Endothelial cell of umbilical vein (primary cell): Measurements from ENCODE around the gene CHN1. TPM values are rescaled to one million over a fixed set of nuclear protein-coding genes. Genes with fewer than 3 reads are reported as not detected.
A peak's percentile ranks its signal among the peaks of the same experiment; 100 is the strongest.

Source experiments
- BruUV-seq: library from RNA; stranded (reverse); fragments of 400-500 nt; replicated peaks from 2 replicates; lab custom pipeline; 2021; lab: Mats Ljungman, UMichigan
- CTCF ChIA-PET: fragments of 300-600, 350-600 bp; sonication (Branson Sonifier 250); formaldehyde crosslinking; loops from one replicate; lab custom pipeline; 2021; ENCODE audit warnings: antibody characterized with exemption, inconsistent platforms; lab: Charles Lee
- POLR2A ChIA-PET: fragments of 300-600, 350-600 bp; sonication (Branson Sonifier 250); formaldehyde crosslinking; loops from one replicate; lab custom pipeline; 2021; ENCODE audit warnings: antibody characterized with exemption, inconsistent platforms; lab: Charles Lee
- DNase-seq: peaks from one replicate; pipeline ENCODE4 v3.0.0-alpha.2; 2011; ENCODE audit warnings: low read depth, low spot score
- FAIRE-seq: peaks from 2 replicates; lab custom pipeline; 2011; peaks lifted over from hg19 to GRCh38; lab: Jason Lieb, UNC
- H2AFZ ChIP-seq: 2 replicates; pipeline ENCODE4 v1.6.0; 2012; ENCODE audit warnings: low read depth, low read length, control low read depth, inconsistent platforms
- H3K27ac ChIP-seq: 2 replicates; pipeline ENCODE4 v1.5.1; 2011; ENCODE audit warnings: low read depth, mild to moderate bottlenecking, control low read depth, low read length, moderate library complexity; ENCODE audit not compliant: insufficient read depth
- H3K27me3 ChIP-seq, 2 experiments: 2 replicates each; pipeline versions ENCODE4 v1.6.0 to v1.6.1; 2011; ENCODE audit warnings: low read length in 2 of 2, mixed read lengths in 1 of 2; ENCODE audit not compliant: control insufficient read depth in 2 of 2, insufficient read depth in 2 of 2
- H3K36me3 ChIP-seq, 2 experiments: 2 replicates in 1 of 2; 3 replicates in 1 of 2; pipeline ENCODE4 v1.5.1; 2011; ENCODE audit warnings: low read length in 2 of 2, mild to moderate bottlenecking in 1 of 2, moderate library complexity in 1 of 2; ENCODE audit not compliant: control insufficient read depth in 2 of 2, insufficient read depth in 2 of 2; ENCODE audit errors: extremely low read depth in 1 of 2
- H3K4me1 ChIP-seq: 3 replicates; pipeline ENCODE4 v1.5.1; 2011; ENCODE audit warnings: mild to moderate bottlenecking, low read length; ENCODE audit not compliant: control insufficient read depth, insufficient read depth; ENCODE audit errors: extremely low read depth
- H3K4me2 ChIP-seq: 2 replicates; pipeline ENCODE4 v1.6.1; 2011; ENCODE audit warnings: low read length, control low read depth, mixed read lengths; ENCODE audit not compliant: insufficient read depth
- H3K4me3 ChIP-seq, 3 experiments: fragments of 200-600 bp in 1 of 3; sonication (generic), shearing (Covaris generic) in 1 of 3; replicated peaks in 1 of 3; 2 replicates each; pipeline ENCODE4 v1.5.1; 2011 to 2016; ENCODE audit warnings: control low read depth in 3 of 3, low read length in 3 of 3, mild to moderate bottlenecking in 2 of 3, inconsistent platforms in 1 of 3, low read depth in 1 of 3, moderate library complexity in 1 of 3; ENCODE audit not compliant: insufficient read depth in 1 of 3
- H3K79me2 ChIP-seq: 2 replicates; pipeline ENCODE4 v1.6.0; 2012; ENCODE audit warnings: low read length, inconsistent platforms; ENCODE audit not compliant: control insufficient read depth, insufficient read depth
- H3K9ac ChIP-seq: replicated peaks from 2 replicates; pipeline ENCODE3; 2011; ENCODE audit warnings: low read length, control low read depth; ENCODE audit not compliant: insufficient read depth; ENCODE audit errors: extremely low read depth
- H3K9me1 ChIP-seq: replicated peaks from 3 replicates; pipeline ENCODE4 v1.6.0; 2011; ENCODE audit warnings: mild to moderate bottlenecking, low read length; ENCODE audit not compliant: control insufficient read depth, insufficient read depth; ENCODE audit errors: extremely low read depth
- H3K9me3 ChIP-seq: replicated peaks from 2 replicates; pipeline ENCODE4 v1.5.1; 2012; ENCODE audit warnings: low read length, inconsistent platforms; ENCODE audit not compliant: control insufficient read depth, insufficient read depth
- H4K20me1 ChIP-seq: replicated peaks from 2 replicates; pipeline ENCODE3; 2011; ENCODE audit warnings: mild to moderate bottlenecking, low read length; ENCODE audit not compliant: control insufficient read depth, insufficient read depth; ENCODE audit errors: extremely low read depth
- CTCF ChIP-seq, 2 donors: IDR thresholded peaks; 1 replicate in 1 of 2; 2 replicates in 1 of 2; pipeline ENCODE4 v1.5.1; 2011; ENCODE audit warnings: low read length in 2 of 2, mild to moderate bottlenecking in 2 of 2, moderate library complexity in 2 of 2, control low read depth in 1 of 2, inconsistent platforms in 1 of 2, low read depth in 1 of 2; ENCODE audit not compliant: insufficient read depth in 1 of 2; ENCODE audit errors: extremely low read depth in 1 of 2
- FOS ChIP-seq: IDR thresholded peaks from 2 replicates; pipeline ENCODE4 v1.6.1; 2011; ENCODE audit warnings: mild to moderate bottlenecking, low read length, moderate library complexity, borderline replicate concordance; ENCODE audit not compliant: insufficient read depth
- JUN ChIP-seq: IDR thresholded peaks from 2 replicates; pipeline ENCODE4 v1.6.1; 2011; ENCODE audit warnings: borderline replicate concordance, low read depth; ENCODE audit not compliant: insufficient read length, insufficient read depth
- MAX ChIP-seq: IDR thresholded peaks from 2 replicates; pipeline ENCODE4 v1.6.1; 2011; ENCODE audit not compliant: insufficient read depth, insufficient read length
- POLR2A ChIP-seq: IDR thresholded peaks from 2 replicates; pipeline ENCODE4 v1.6.1; 2012; ENCODE audit warnings: low read depth, mild to moderate bottlenecking, control low read depth, low read length
- POLR2AphosphoS5 ChIP-seq: IDR thresholded peaks from 2 replicates; pipeline ENCODE4 v1.6.1; 2012; ENCODE audit warnings: low read depth, mild to moderate bottlenecking, control low read depth, low read length, moderate library complexity; ENCODE audit not compliant: insufficient read depth
- dilution Hi-C: fragments of 300-500 bp; cut with MboI; formaldehyde crosslinking; loops from one replicate; pipeline ENCODE4 v1.15.0; 2019; ENCODE audit warnings: low sequenced_read_pairs; ENCODE audit not compliant: extremely low pct_ligation_motif_present
- intact Hi-C: fragments of 100-400 bp; cut with micrococcal nuclease; formaldehyde crosslinking; loops from one replicate; pipeline ENCODE4 v1.10.0; 2022
- polyA plus RNA-seq, 4 experiments: library from polyadenylated mRNA; depleted of rRNA in 3 of 4; stranded (reverse) in 3 of 4; unstranded in 1 of 4; fragments of >200 nt; gene quantifications; 2 replicates each; pipeline versions ENCODE4 v1.2.1 to v1.2.3, GENCODE V29; 2011 to 2012; ENCODE audit warnings: missing spikeins in 1 of 4
- total RNA-seq: library from RNA; stranded (reverse); gene quantifications from 2 replicates; pipeline ENCODE4 v1.2.3, GENCODE V29; 2021

The CHN1 gene
- total and polyA plus RNA-seq, 2 donors (not counting 3 experiments of a cell fraction or from before 2014, with no cell fraction given), result 23.3 to 24.9 TPM

- Histone ChIP-seq H3K79me2 (no peaks in the 10 kb centered on the region), H3K27me3 (no peaks in the 10 kb centered on the region), H3K9me3 (no peaks in the 10 kb centered on the region), H3K4me2 (peak overlapping the region; percentile 44), H3K4me3 (peak overlapping the region in 1 of 3 experiments; percentile 6), H3K9ac (peak overlapping the region; percentile 67), H3K9me1 (no peaks in the 10 kb centered on the region), H3K36me3 (peaks cover 0 to 1% of the 10 kb centered on the region in 2 experiments), H3K27ac (peak overlapping the region; percentile 93), H3K4me1 (peaks cover 35% of the 10 kb centered on the region), H4K20me1 (no peaks in the 10 kb centered on the region), H2AFZ (peak overlapping the region; percentile 90)
- dilution Hi-C loops, result no loop called here
- ChIA-PET CTCF (interaction anchor here (0.7 to 3.5 kb wide), 13 partner anchors 9 to 162 kb away, joined by 3 to 28 read pairs (median 6); no protein-coding TSS in a partner anchor), POLR2A (interaction anchor here (0.9 kb wide), 1 partner anchor 10 kb away, joined by 4 read pairs; no protein-coding TSS in a partner anchor)
- FAIRE-seq, result peak; percentile 75
- TSS peak; percentile 52 for BruUV-seq
- peak; percentile 82 for DNase-seq
- intact Hi-C loops, result loop anchor here (2.0 to 5.0 kb wide), 3 partner anchors 50 to 163 kb away; no protein-coding TSS in a partner anchor
- TF ChIP-seq POLR2AphosphoS5 (peak; percentile 32), FOS (peak; percentile 59), CTCF (IDR thresholded peaks at IDR 0.05; ENCODE audit: extremely low read depth in 1 of 2, insufficient read depth in 1 of 2, low read depth in 1 of 2, low read length in 2 of 2) (no peak), MAX (no peak), JUN (peak; percentile 27), POLR2A (peak; percentile 53)
Observed at GRCh38 chr2:174827371-174828369, 177.5 kb downstream of the CHN1 start.
